ENCODE results near the gene VPS16.
A peak's percentile ranks its signal among the peaks of the same experiment; 100 is the strongest.

The VPS16 gene

GRCh38 chr20:2840138-2840966 is at the start of gene VPS16, which contains the start of gene PCED1A:
TSS of gene VPS16 (plus strand) at chr20:2840745. CDS start at chr20:2840775, 30 bp downstream.
TSS of gene PCED1A (minus strand) at chr20:2840655. CDS start at chr20:2839912, 743 bp downstream.
- DNase-seq (ENCODE audit: low read depth): peak; percentile 75

- no peak for DNase-seq (ENCODE audit: low read depth)
These were observed 47.1 kb upstream of the VPS16 start for GRCh38 chr20:2793471-2793870.

- no peak for DNase-seq (ENCODE audit: low read depth)
These were observed 46.3 kb upstream of the VPS16 start for GRCh38 chr20:2794202-2794748.

- no peak for DNase-seq (ENCODE audit: low read depth)
These were observed 45.6 kb upstream of the VPS16 start for GRCh38 chr20:2794866-2795447.

- DNase-seq (ENCODE audit: low read depth): no peak
These were observed 45.1 kb upstream of the VPS16 start for GRCh38 chr20:2795451-2795850.

GRCh38 chr20:2796011-2796660 is 44.4 kb upstream of the VPS16 start:
- DNase-seq (ENCODE audit: low read depth): no peak

- no peak for DNase-seq (ENCODE audit: low read depth)
These were observed 43.2 kb upstream of the VPS16 start for GRCh38 chr20:2797136-2797983.

- no peak for DNase-seq (ENCODE audit: low read depth)
These were observed 42.3 kb upstream of the VPS16 start for GRCh38 chr20:2798095-2798805.

GRCh38 chr20:2798814-2799213 is 41.7 kb upstream of the VPS16 start:
- no peak for DNase-seq (ENCODE audit: low read depth)

- no peak for DNase-seq (ENCODE audit: low read depth)
These were observed 41.3 kb upstream of the VPS16 start for GRCh38 chr20:2799271-2799670.

GRCh38 chr20:2799688-2800520 is 40.6 kb upstream of the VPS16 start:
- no peak for DNase-seq (ENCODE audit: low read depth)

GRCh38 chr20:2800521-2801285 is 39.8 kb upstream of the VPS16 start, which contains the start of gene CPXM1:
TSS of gene CPXM1 (minus strand) at chr20:2800627. CDS start at chr20:2800572, 55 bp downstream.
- DNase-seq (ENCODE audit: low read depth): no peak

- DNase-seq (ENCODE audit: low read depth): no peak
These were observed 39.2 kb upstream of the VPS16 start for GRCh38 chr20:2801286-2801728.

- no peak for DNase-seq (ENCODE audit: low read depth)
These were observed 36.3 kb upstream of the VPS16 start for GRCh38 chr20:2804041-2804828.

GRCh38 chr20:2804852-2805688 is 35.5 kb upstream of the VPS16 start:
- no peak for DNase-seq (ENCODE audit: low read depth)

- DNase-seq (ENCODE audit: low read depth): no peak
These were observed 34.7 kb upstream of the VPS16 start for GRCh38 chr20:2805689-2806350.

GRCh38 chr20:2806351-2806701 is 34.2 kb upstream of the VPS16 start:
- no peak for DNase-seq (ENCODE audit: low read depth)
